K562 (cell line): Measurements from ENCODE around the gene MPRIP. TPM values are rescaled to one million over a fixed set of nuclear protein-coding genes. Genes with fewer than 3 reads are reported as not detected.
A peak's percentile ranks its signal among the peaks of the same experiment; 100 is the strongest.

Experiments used
- ATAC-seq: fragments of 200-7000 bp; cut with Tn5 transposase; 3 replicates; pipeline ENCODE4 v1.9.1; 2020; ENCODE audit warnings: moderate library complexity
- BruUV-seq: library from RNA; stranded (reverse); fragments of 400-500 nt; replicated peaks from 2 replicates; lab custom pipeline; 2021; lab: Mats Ljungman, UMichigan
- CTCF ChIA-PET: fragments of 300-600 bp; formaldehyde crosslinking; extraction: SDS; loops from one replicate; lab custom pipeline; 2021; ENCODE audit warnings: low intra/inter-chr PET ratio; lab: Yijun Ruan, JAX
- POLR2A ChIA-PET: fragments of 300-600, 350-650 bp; sonication (Branson Sonifier 250); formaldehyde crosslinking; extraction: SDS; loops from one replicate; lab custom pipeline; 2021; ENCODE audit warnings: antibody characterized with exemption, inconsistent platforms; lab: Yijun Ruan, JAX
- DNase-seq, 4 experiments: peaks; one replicate each; pipeline versions ENCODE4 v3.0.0 to v3.0.0-alpha.2; 2011 to 2018; ENCODE audit warnings: low spot score in 3 of 4, mixed read lengths in 3 of 4; ENCODE audit errors: extremely low read depth in 1 of 4
- FAIRE-seq: peaks from 2 replicates; lab custom pipeline; 2011; peaks lifted over from hg19 to GRCh38; lab: Jason Lieb, UNC
- H2AFZ ChIP-seq: 2 replicates; pipeline ENCODE4 v1.6.0; 2011; ENCODE audit warnings: low read depth, low read length, control low read depth, inconsistent platforms
- H3K27ac ChIP-seq: fragments of 200-600 bp; 3 replicates; pipeline ENCODE4 v1.8.0; 2011; ENCODE audit warnings: low read depth, mild to moderate bottlenecking, control low read depth, inconsistent platforms, low read length, moderate library complexity, mixed read lengths; ENCODE audit errors: extremely low read depth
- H3K27me3 ChIP-seq, 2 experiments: fragments of 300-600 bp in 1 of 2; 2 replicates in 1 of 2; 3 replicates in 1 of 2; pipeline versions ENCODE4 v1.6.0 to v1.8.0; 2011; ENCODE audit warnings: inconsistent platforms in 2 of 2, low read length in 2 of 2, mild to moderate bottlenecking in 1 of 2, mixed read lengths in 1 of 2, moderate library complexity in 1 of 2; ENCODE audit not compliant: control insufficient read depth in 2 of 2, insufficient read depth in 2 of 2
- H3K36me3 ChIP-seq: fragments of 300-600 bp; 3 replicates; pipeline ENCODE4 v1.8.0; 2011; ENCODE audit warnings: mild to moderate bottlenecking, low read length, inconsistent platforms; ENCODE audit not compliant: control insufficient read depth, insufficient read depth
- H3K4me1 ChIP-seq, 2 experiments: fragments of 200-600 bp in 1 of 2; replicated peaks in 1 of 2; 2 replicates in 1 of 2; 3 replicates in 1 of 2; pipeline versions ENCODE4 v1.5.1 to v1.8.0; 2011; ENCODE audit warnings: inconsistent platforms in 2 of 2, low read length in 2 of 2, mild to moderate bottlenecking in 1 of 2, mixed read lengths in 1 of 2, moderate library complexity in 1 of 2; ENCODE audit not compliant: control insufficient read depth in 2 of 2, insufficient read depth in 2 of 2
- H3K4me2 ChIP-seq: 2 replicates; pipeline ENCODE4 v1.6.1; 2011; ENCODE audit warnings: low read length, control low read depth, inconsistent platforms, mixed read lengths; ENCODE audit not compliant: insufficient read depth
- H3K4me3 ChIP-seq: fragments of 200-600 bp; sonication (generic), shearing (Covaris generic); 2 replicates; pipeline ENCODE4 v1.5.1; 2016; ENCODE audit warnings: control low read depth, inconsistent platforms
- H3K79me2 ChIP-seq: fragments of 200-600 bp; 3 replicates; pipeline ENCODE4 v1.8.0; 2011; ENCODE audit warnings: low read length, inconsistent platforms; ENCODE audit not compliant: control insufficient read depth, insufficient read depth
- H3K9ac ChIP-seq, 2 experiments: 2 replicates each; pipeline versions ENCODE4 v1.6.0 to v1.6.1; 2011; ENCODE audit warnings: low read depth in 2 of 2, low read length in 2 of 2, control low read depth in 1 of 2, inconsistent platforms in 1 of 2, mild to moderate bottlenecking in 1 of 2, mixed read lengths in 1 of 2; ENCODE audit not compliant: insufficient read depth in 1 of 2
- H3K9me1 ChIP-seq: one replicate; pipeline ENCODE4 v1.6.0; 2011; ENCODE audit warnings: inconsistent platforms, mild to moderate bottlenecking, low read length, moderate library complexity; ENCODE audit not compliant: control insufficient read depth, insufficient read depth
- H3K9me3 ChIP-seq: replicated peaks from 2 replicates; pipeline ENCODE4 v1.5.1; 2011; ENCODE audit warnings: low read depth, low read length, inconsistent platforms; ENCODE audit not compliant: control insufficient read depth, insufficient read depth
- H4K20me1 ChIP-seq: replicated peaks from 2 replicates; pipeline ENCODE4 v1.6.1; 2011; ENCODE audit warnings: low read length, inconsistent platforms, mixed read lengths; ENCODE audit not compliant: control insufficient read depth, insufficient read depth
- ARID1B ChIP-seq: fragments of 450-650 bp; IDR thresholded peaks from 2 replicates; pipeline ENCODE4 v1.6.1; 2016; ENCODE audit warnings: antibody characterized with exemption, mild to moderate bottlenecking, inconsistent platforms
- BRD9 ChIP-seq: fragments of 450-650 bp; IDR thresholded peaks from 2 replicates; pipeline ENCODE4 v1.6.1; 2018; ENCODE audit warnings: low read depth; ENCODE audit not compliant: partially characterized antibody
- CREB1 ChIP-seq, 2 experiments: sonication (generic) in 1 of 2; formaldehyde crosslinking in 1 of 2; IDR thresholded peaks; 2 replicates each; pipeline versions ENCODE4 v1.6.1 to v1.8.0; 2012 to 2022; ENCODE audit warnings: inconsistent platforms in 1 of 2, mild to moderate bottlenecking in 1 of 2, missing genetic modification reagents in 1 of 2, moderate library complexity in 1 of 2
- ETS1 ChIP-seq: conservative IDR thresholded peaks from 2 replicates; pipeline ENCODE4 v1.6.1; 2011; ENCODE audit warnings: low read depth, mild to moderate bottlenecking, low read length; ENCODE audit not compliant: control insufficient read depth
- NEUROD1 ChIP-seq: fragments of 150-350 bp; IDR thresholded peaks from 2 replicates; pipeline ENCODE4 v1.6.1; 2014; ENCODE audit warnings: borderline replicate concordance, low read length, low read depth; ENCODE audit not compliant: partially characterized antibody
- PHB ChIP-seq: fragments of 250-450 bp; sonication (Bioruptor Pico); IDR thresholded peaks from 2 replicates; pipeline ENCODE4 v1.5.0; 2021
- POU5F1 ChIP-seq: fragments of 150-350 bp; IDR thresholded peaks from 2 replicates; pipeline ENCODE4 v1.6.1; 2014; ENCODE audit warnings: borderline replicate concordance, low read length, low read depth, mild to moderate bottlenecking; ENCODE audit not compliant: partially characterized antibody
- PTBP1 ChIP-seq: fragments of 200-400 bp; formaldehyde crosslinking; IDR thresholded peaks from 2 replicates; pipeline ENCODE4 v1.6.1; 2017; ENCODE audit warnings: low read depth, low read length
- XRCC3 ChIP-seq: fragments of 450-650 bp; IDR thresholded peaks from 2 replicates; pipeline ENCODE4 v1.6.1; 2017; ENCODE audit warnings: mild to moderate bottlenecking, moderate library complexity
- WGBS: fragments of 100-300 bp; shearing (Covaris generic); methylation state at CpG from one replicate; pipeline ENCODE4 v1.1.6; 2016; ENCODE audit warnings: low coverage, mixed read lengths; ENCODE audit not compliant: insufficient coverage; ENCODE audit errors: missing lambda C conversion rate; 5-methylcytosine and 5-hydroxymethylcytosine counted together
- in situ Hi-C: fragments of 300-500 bp; cut with MboI; formaldehyde crosslinking; loops from 4 replicates; pipeline ENCODE4 v1.15.0; 2018; ENCODE audit warnings: inconsistent platforms, mixed read lengths
- intact Hi-C: fragments of 100-400 bp; cut with micrococcal nuclease; formaldehyde crosslinking; loops from 2 replicates; pipeline ENCODE4 v1.14.2; 2022
- polyA plus RNA-seq, 8 experiments: library from polyadenylated mRNA; depleted of rRNA in 4 of 8; stranded (reverse) in 5 of 8; unstranded in 3 of 8; fragments of >200 nt; fragmentation: Nextera tagmentation in 2 of 8; fragmentation: Illumina TruSeq in 1 of 8; extraction: Ambion mirVana in 2 of 8; extraction: Trizol in 1 of 8; gene quantifications; 2 replicates each; pipeline versions ENCODE4 v1.2.1 to v1.2.3, GENCODE V29; 2011 to 2014; ENCODE audit warnings: inconsistent platforms in 1 of 8, missing spikeins in 1 of 8
- total RNA-seq, 7 experiments: library from RNA; depleted of rRNA in 6 of 7; stranded (reverse); fragments of >200 nt in 6 of 7; fragmentation: Illumina TruSeq in 2 of 7; extraction: Trizol in 2 of 7; gene quantifications; 2 replicates each; pipeline versions ENCODE4 v1.2.1 to v1.2.3, GENCODE V29; 2011 to 2021; ENCODE audit warnings: low replicate concordance in 1 of 7
- TF ChIP-seq, protein P1 (sequence below): fragments of 200-600 bp; sonication (generic); IDR thresholded peaks from one replicate; pipeline ENCODE4 v1.6.1; 2012; ENCODE audit warnings: mild to moderate bottlenecking, low read depth, low read length, inconsistent platforms

The MPRIP gene
- total and polyA plus RNA-seq, 9 of the 15 experiments (the other 6 are each of a cell fraction or from before 2014, with no cell fraction given) = 10.0 to 72.6 (median 30.1) TPM

DNA sequence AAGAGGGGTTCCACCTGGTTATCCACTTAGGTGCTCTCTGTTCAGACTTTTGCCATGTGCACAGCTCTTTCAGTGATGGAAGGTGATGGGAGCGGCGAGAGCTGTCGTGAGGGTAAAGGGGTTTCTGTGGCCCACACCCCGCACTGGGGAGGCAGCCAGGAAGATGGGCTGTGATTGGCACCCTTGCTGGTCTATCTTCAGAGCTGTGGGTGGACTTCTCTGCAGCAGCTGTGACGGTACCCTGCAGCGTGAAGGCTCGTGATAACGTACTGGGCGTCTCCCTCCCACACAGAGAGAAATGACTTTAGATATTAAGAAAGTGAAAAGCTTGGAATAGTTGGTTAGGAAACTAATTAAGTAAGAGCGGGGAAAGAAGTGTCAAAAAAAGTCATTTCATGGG lies 45.8 kb downstream of the MPRIP start:
- peaks cover 14% of the 10 kb centered on the region; the same call in 2 of the 3 replicates for H3K36me3 ChIP-seq
- H3K79me2 ChIP-seq = no peaks in the 10 kb centered on the region
- no peaks in the 10 kb centered on the region for H3K27me3 ChIP-seq
- no peaks in the 10 kb centered on the region; the same call in 1 of the 2 replicates for H4K20me1 ChIP-seq
- no peaks in the 10 kb centered on the region for H3K9me1 ChIP-seq
- in situ Hi-C loops = no loop called here
- H3K9ac ChIP-seq = 0 out of 4 replicates have a peak overlapping the region, but pooled peaks of 1 of the 2 experiments have one; percentile 69
- no peaks in the 10 kb centered on the region for H3K9me3 ChIP-seq
- ChIA-PET POLR2A (interaction anchor here (1.4 to 2.1 kb wide), 2 partner anchors 10 to 97 kb away, joined by 3 to 5 read pairs; no protein-coding TSS in a partner anchor), CTCF (no interaction called here)
- FAIRE-seq (peak; percentile 75), DNase-seq (peak; percentile 61 to 68 (median 62)), ATAC-seq (peak; percentile 85)
- H3K27ac ChIP-seq = no peak overlapping the region
- 9% methylated on average over 10 of the region's 10 CpGs for WGBS
- no peak overlapping the region for H2AFZ ChIP-seq
- H3K4me2 ChIP-seq = peak overlapping the region; percentile 53
- H3K4me1 ChIP-seq = peaks cover 19 to 22% of the 10 kb centered on the region in 2 experiments; a peak in 4 of 5 replicates
- no peak overlapping the region for H3K4me3 ChIP-seq
- BruUV-seq = no TSS peak
- intact Hi-C loops = no loop called here
- no peak for TF ChIP-seq PHB
- TF ChIP-seq, protein P1, sequence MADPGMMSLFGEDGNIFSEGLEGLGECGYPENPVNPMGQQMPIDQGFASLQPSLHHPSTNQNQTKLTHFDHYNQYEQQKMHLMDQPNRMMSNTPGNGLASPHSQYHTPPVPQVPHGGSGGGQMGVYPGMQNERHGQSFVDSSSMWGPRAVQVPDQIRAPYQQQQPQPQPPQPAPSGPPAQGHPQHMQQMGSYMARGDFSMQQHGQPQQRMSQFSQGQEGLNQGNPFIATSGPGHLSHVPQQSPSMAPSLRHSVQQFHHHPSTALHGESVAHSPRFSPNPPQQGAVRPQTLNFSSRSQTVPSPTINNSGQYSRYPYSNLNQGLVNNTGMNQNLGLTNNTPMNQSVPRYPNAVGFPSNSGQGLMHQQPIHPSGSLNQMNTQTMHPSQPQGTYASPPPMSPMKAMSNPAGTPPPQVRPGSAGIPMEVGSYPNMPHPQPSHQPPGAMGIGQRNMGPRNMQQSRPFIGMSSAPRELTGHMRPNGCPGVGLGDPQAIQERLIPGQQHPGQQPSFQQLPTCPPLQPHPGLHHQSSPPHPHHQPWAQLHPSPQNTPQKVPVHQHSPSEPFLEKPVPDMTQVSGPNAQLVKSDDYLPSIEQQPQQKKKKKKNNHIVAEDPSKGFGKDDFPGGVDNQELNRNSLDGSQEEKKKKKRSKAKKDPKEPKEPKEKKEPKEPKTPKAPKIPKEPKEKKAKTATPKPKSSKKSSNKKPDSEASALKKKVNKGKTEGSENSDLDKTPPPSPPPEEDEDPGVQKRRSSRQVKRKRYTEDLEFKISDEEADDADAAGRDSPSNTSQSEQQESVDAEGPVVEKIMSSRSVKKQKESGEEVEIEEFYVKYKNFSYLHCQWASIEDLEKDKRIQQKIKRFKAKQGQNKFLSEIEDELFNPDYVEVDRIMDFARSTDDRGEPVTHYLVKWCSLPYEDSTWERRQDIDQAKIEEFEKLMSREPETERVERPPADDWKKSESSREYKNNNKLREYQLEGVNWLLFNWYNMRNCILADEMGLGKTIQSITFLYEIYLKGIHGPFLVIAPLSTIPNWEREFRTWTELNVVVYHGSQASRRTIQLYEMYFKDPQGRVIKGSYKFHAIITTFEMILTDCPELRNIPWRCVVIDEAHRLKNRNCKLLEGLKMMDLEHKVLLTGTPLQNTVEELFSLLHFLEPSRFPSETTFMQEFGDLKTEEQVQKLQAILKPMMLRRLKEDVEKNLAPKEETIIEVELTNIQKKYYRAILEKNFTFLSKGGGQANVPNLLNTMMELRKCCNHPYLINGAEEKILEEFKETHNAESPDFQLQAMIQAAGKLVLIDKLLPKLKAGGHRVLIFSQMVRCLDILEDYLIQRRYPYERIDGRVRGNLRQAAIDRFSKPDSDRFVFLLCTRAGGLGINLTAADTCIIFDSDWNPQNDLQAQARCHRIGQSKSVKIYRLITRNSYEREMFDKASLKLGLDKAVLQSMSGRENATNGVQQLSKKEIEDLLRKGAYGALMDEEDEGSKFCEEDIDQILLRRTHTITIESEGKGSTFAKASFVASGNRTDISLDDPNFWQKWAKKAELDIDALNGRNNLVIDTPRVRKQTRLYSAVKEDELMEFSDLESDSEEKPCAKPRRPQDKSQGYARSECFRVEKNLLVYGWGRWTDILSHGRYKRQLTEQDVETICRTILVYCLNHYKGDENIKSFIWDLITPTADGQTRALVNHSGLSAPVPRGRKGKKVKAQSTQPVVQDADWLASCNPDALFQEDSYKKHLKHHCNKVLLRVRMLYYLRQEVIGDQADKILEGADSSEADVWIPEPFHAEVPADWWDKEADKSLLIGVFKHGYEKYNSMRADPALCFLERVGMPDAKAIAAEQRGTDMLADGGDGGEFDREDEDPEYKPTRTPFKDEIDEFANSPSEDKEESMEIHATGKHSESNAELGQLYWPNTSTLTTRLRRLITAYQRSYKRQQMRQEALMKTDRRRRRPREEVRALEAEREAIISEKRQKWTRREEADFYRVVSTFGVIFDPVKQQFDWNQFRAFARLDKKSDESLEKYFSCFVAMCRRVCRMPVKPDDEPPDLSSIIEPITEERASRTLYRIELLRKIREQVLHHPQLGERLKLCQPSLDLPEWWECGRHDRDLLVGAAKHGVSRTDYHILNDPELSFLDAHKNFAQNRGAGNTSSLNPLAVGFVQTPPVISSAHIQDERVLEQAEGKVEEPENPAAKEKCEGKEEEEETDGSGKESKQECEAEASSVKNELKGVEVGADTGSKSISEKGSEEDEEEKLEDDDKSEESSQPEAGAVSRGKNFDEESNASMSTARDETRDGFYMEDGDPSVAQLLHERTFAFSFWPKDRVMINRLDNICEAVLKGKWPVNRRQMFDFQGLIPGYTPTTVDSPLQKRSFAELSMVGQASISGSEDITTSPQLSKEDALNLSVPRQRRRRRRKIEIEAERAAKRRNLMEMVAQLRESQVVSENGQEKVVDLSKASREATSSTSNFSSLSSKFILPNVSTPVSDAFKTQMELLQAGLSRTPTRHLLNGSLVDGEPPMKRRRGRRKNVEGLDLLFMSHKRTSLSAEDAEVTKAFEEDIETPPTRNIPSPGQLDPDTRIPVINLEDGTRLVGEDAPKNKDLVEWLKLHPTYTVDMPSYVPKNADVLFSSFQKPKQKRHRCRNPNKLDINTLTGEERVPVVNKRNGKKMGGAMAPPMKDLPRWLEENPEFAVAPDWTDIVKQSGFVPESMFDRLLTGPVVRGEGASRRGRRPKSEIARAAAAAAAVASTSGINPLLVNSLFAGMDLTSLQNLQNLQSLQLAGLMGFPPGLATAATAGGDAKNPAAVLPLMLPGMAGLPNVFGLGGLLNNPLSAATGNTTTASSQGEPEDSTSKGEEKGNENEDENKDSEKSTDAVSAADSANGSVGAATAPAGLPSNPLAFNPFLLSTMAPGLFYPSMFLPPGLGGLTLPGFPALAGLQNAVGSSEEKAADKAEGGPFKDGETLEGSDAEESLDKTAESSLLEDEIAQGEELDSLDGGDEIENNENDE = no peak
- no peak for TF ChIP-seq BRD9
- peak; percentile 67 for TF ChIP-seq ARID1B
- no peak for TF ChIP-seq PTBP1
- TF ChIP-seq XRCC3 = no peak
- no peak for TF ChIP-seq ETS1
- TF ChIP-seq NEUROD1 = no peak
- no peak for TF ChIP-seq POU5F1
- TF ChIP-seq CREB1 (IDR thresholded peaks at IDR 0.05) = 0 out of 2 replicates have a peak, but pooled peaks have one; percentile 13
- no peak for TF ChIP-seq CREB1 (CRISPR knock-in tag; IDR thresholded peaks at IDR 0.05)
